GM12878 (cell line): ENCODE measurements around the gene SOAT2. TPM values are rescaled to one million over a fixed set of nuclear protein-coding genes. Genes with fewer than 3 reads are reported as not detected.

Experiments
- ATF7 ChIP-seq: fragments of 450-650 bp; IDR thresholded peaks from 2 replicates; pipeline ENCODE4 v1.6.1; 2016; ENCODE audit warnings: low read depth, mild to moderate bottlenecking
- BRCA1 ChIP-seq: IDR thresholded peaks from 2 replicates; pipeline ENCODE4 v1.6.1; 2011; ENCODE audit warnings: low read depth, low read length, improper control_type of control experiment
- CHD4 ChIP-seq: fragments of 200-600 bp; sonication (generic); IDR thresholded peaks from 2 replicates; pipeline ENCODE4 v1.6.1; 2016; ENCODE audit warnings: mild to moderate bottlenecking
- CREB1 ChIP-seq: IDR thresholded peaks from 2 replicates; pipeline ENCODE4 v1.6.1; 2012; ENCODE audit warnings: low read depth, mild to moderate bottlenecking, inconsistent platforms
- EED ChIP-seq: sonication (generic); IDR thresholded peaks from 2 replicates; pipeline ENCODE4 v1.6.1; 2016; ENCODE audit warnings: antibody characterized with exemption, low read depth
- MEF2A ChIP-seq: IDR thresholded peaks from 2 replicates; pipeline ENCODE4 v1.6.1; 2011; ENCODE audit warnings: low read depth, mild to moderate bottlenecking, low read length, moderate library complexity; ENCODE audit not compliant: insufficient read depth
- MXI1 ChIP-seq: fragments of 150-350 bp; IDR thresholded peaks from 2 replicates; pipeline ENCODE4 v1.6.1; 2011; ENCODE audit warnings: low read depth, mild to moderate bottlenecking, inconsistent platforms, low read length, improper control_type of control experiment
- PBX3 ChIP-seq: IDR thresholded peaks from 2 replicates; pipeline ENCODE4 v1.6.1; 2011; ENCODE audit warnings: mild to moderate bottlenecking, low read depth, low read length, moderate library complexity; ENCODE audit not compliant: insufficient replicate concordance
- PRDM15 ChIP-seq: fragments of 450-650 bp; formaldehyde crosslinking; IDR thresholded peaks from 2 replicates; pipeline ENCODE4 v1.4.0; 2020; ENCODE audit warnings: mild to moderate bottlenecking, moderate library complexity
- RAD51 ChIP-seq: fragments of 450-650 bp; IDR thresholded peaks from 2 replicates; pipeline ENCODE4 v1.6.1; 2016; ENCODE audit warnings: moderate library complexity, mild to moderate bottlenecking, inconsistent platforms
- RFX5 ChIP-seq: IDR thresholded peaks from 2 replicates; pipeline ENCODE4 v1.6.1; 2011; ENCODE audit warnings: low read depth, low read length, improper control_type of control experiment
- SREBF2 ChIP-seq: IDR thresholded peaks from 2 replicates; pipeline ENCODE4 v1.6.1; 2012; ENCODE audit warnings: mild to moderate bottlenecking, low read length
- STAT1 ChIP-seq: fragments of 450-650 bp; conservative IDR thresholded peaks from 2 replicates; pipeline ENCODE4 v1.6.1; 2014; ENCODE audit warnings: antibody characterized with exemption, mild to moderate bottlenecking
- SUPT20H ChIP-seq: IDR thresholded peaks from 2 replicates; pipeline ENCODE4 v1.6.1; 2011; ENCODE audit warnings: low read depth, mild to moderate bottlenecking, low read length, moderate library complexity, borderline replicate concordance; ENCODE audit not compliant: control insufficient read depth
- USF1 ChIP-seq: IDR thresholded peaks from 2 replicates; pipeline ENCODE4 v1.6.1; 2011; ENCODE audit warnings: borderline replicate concordance, low read depth, mild to moderate bottlenecking, moderate library complexity, mixed read lengths, low read length; ENCODE audit not compliant: insufficient read depth; ENCODE audit errors: extremely low read length
- ZBED1 ChIP-seq: IDR thresholded peaks from 2 replicates; pipeline ENCODE4 v1.6.1; 2016; ENCODE audit warnings: borderline replicate concordance
- polyA plus RNA-seq, 11 experiments: library from polyadenylated mRNA; depleted of rRNA in 4 of 11; unstranded in 6 of 11; stranded (reverse) in 5 of 11; fragments of >200 nt; fragmentation: Nextera tagmentation in 4 of 11; fragmentation: Illumina TruSeq in 1 of 11; extraction: Ambion mirVana in 4 of 11; extraction: Trizol in 1 of 11; gene quantifications; 1 replicate in 1 of 11; 2 replicates in 10 of 11; pipeline versions ENCODE4 v1.2.1 to v1.2.3, GENCODE V29; 2011 to 2016; ENCODE audit warnings: inconsistent platforms in 2 of 11, missing spikeins in 2 of 11, low read depth in 1 of 11
- total RNA-seq, 4 experiments: library from RNA; depleted of rRNA in 3 of 4; stranded (reverse); fragments of >200 nt in 3 of 4; fragmentation: Illumina TruSeq in 1 of 4; extraction: Trizol in 1 of 4; gene quantifications; 2 replicates each; pipeline versions ENCODE4 v1.2.1 to v1.2.3, GENCODE V29; 2013 to 2021
- TF ChIP-seq, protein P1 (sequence below): fragments of 450-650 bp; IDR thresholded peaks from 2 replicates; pipeline ENCODE4 v1.6.1; 2014; ENCODE audit warnings: mild to moderate bottlenecking
- TF ChIP-seq, protein P2 (sequence below): fragments of 450-650 bp; IDR thresholded peaks from 2 replicates; pipeline ENCODE4 v1.6.1; 2016; ENCODE audit warnings: mild to moderate bottlenecking
- TF ChIP-seq, protein P3 (sequence below): IDR thresholded peaks from 2 replicates; pipeline ENCODE4 v1.6.1; 2011; ENCODE audit warnings: low read depth, low read length, improper control_type of control experiment, borderline replicate concordance

SOAT2 gene
- total and polyA plus RNA-seq, 10 of the 15 experiments (the other 5 are each of a cell fraction or from before 2014, with no cell fraction given) = 0.08 to 1.7 (median 0.69) TPM

GRCh38 chr12:53159195-53159839, 56.0 kb downstream of the SOAT2 start (continued):
- no peak for TF ChIP-seq PBX3
- TF ChIP-seq CREB1 = no peak
- TF ChIP-seq, protein P1, sequence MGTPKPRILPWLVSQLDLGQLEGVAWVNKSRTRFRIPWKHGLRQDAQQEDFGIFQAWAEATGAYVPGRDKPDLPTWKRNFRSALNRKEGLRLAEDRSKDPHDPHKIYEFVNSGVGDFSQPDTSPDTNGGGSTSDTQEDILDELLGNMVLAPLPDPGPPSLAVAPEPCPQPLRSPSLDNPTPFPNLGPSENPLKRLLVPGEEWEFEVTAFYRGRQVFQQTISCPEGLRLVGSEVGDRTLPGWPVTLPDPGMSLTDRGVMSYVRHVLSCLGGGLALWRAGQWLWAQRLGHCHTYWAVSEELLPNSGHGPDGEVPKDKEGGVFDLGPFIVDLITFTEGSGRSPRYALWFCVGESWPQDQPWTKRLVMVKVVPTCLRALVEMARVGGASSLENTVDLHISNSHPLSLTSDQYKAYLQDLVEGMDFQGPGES = no peak; the same call in 1 of the 2 replicates
- TF ChIP-seq MEF2A = no peak
- TF ChIP-seq STAT1 = no peak
- TF ChIP-seq CHD4 = no peak
- peak; percentile 45; the same call in 1 of the 2 replicates for TF ChIP-seq MXI1
- TF ChIP-seq, protein P2, sequence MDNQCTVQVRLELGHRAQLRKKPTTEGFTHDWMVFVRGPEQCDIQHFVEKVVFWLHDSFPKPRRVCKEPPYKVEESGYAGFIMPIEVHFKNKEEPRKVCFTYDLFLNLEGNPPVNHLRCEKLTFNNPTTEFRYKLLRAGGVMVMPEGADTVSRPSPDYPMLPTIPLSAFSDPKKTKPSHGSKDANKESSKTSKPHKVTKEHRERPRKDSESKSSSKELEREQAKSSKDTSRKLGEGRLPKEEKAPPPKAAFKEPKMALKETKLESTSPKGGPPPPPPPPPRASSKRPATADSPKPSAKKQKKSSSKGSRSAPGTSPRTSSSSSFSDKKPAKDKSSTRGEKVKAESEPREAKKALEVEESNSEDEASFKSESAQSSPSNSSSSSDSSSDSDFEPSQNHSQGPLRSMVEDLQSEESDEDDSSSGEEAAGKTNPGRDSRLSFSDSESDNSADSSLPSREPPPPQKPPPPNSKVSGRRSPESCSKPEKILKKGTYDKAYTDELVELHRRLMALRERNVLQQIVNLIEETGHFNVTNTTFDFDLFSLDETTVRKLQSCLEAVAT = 0 out of 2 replicates have a peak, but pooled peaks have one; percentile 47
- no peak for TF ChIP-seq BRCA1
- no peak for TF ChIP-seq PRDM15 (CRISPR knock-in tag)
- TF ChIP-seq, protein P3, sequence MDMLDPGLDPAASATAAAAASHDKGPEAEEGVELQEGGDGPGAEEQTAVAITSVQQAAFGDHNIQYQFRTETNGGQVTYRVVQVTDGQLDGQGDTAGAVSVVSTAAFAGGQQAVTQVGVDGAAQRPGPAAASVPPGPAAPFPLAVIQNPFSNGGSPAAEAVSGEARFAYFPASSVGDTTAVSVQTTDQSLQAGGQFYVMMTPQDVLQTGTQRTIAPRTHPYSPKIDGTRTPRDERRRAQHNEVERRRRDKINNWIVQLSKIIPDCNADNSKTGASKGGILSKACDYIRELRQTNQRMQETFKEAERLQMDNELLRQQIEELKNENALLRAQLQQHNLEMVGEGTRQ = no peak
- 0 out of 2 replicates have a peak, but pooled peaks have one; percentile 13 for TF ChIP-seq RFX5
- TF ChIP-seq ATF7 = peak; percentile 29; the same call in 1 of the 2 replicates
- TF ChIP-seq RAD51 = no peak
- TF ChIP-seq SREBF2 = no peak
- TF ChIP-seq ZBED1 = no peak
- 0 out of 2 replicates have a peak, but pooled peaks have one; percentile 24 for TF ChIP-seq EED
- TF ChIP-seq SUPT20H = no peak
- TF ChIP-seq USF1 = no peak
